Trophoblast cell (in vitro differentiated cells and primary cell): Measurements from ENCODE around the gene GNLY.

ENCODE experiments used
- DNase-seq, 2 donors: peaks; one replicate each; pipeline ENCODE4 v3.0.0-alpha.2; 2016
- H2AFZ ChIP-seq: 2 replicates; pipeline ENCODE4 v1.6.1; 2013; ENCODE audit warnings: low read length, moderate library complexity, mild to moderate bottlenecking; ENCODE audit not compliant: insufficient read depth, poor library complexity
- H2AK5ac ChIP-seq: 2 replicates; pipeline ENCODE4 v1.6.1; 2013; ENCODE audit warnings: mild to moderate bottlenecking, low read length
- H2BK120ac ChIP-seq: 2 replicates; pipeline ENCODE4 v1.6.1; 2013; ENCODE audit warnings: low read length, mild to moderate bottlenecking, moderate library complexity; ENCODE audit not compliant: insufficient read depth, poor library complexity
- H2BK12ac ChIP-seq: 2 replicates; pipeline ENCODE4 v1.6.1; 2013; ENCODE audit warnings: mild to moderate bottlenecking, low read length, moderate library complexity
- H2BK5ac ChIP-seq: 2 replicates; pipeline ENCODE4 v1.6.1; 2013; ENCODE audit warnings: low read length, low read depth, moderate library complexity, mild to moderate bottlenecking; ENCODE audit not compliant: poor library complexity
- H3K14ac ChIP-seq: 2 replicates; pipeline ENCODE4 v1.6.1; 2013; ENCODE audit warnings: mild to moderate bottlenecking, low read length
- H3K18ac ChIP-seq: 2 replicates; pipeline ENCODE4 v1.6.1; 2013; ENCODE audit warnings: mild to moderate bottlenecking, low read length
- H3K23ac ChIP-seq: 2 replicates; pipeline ENCODE4 v1.6.1; 2013; ENCODE audit warnings: low read length
- H3K27ac ChIP-seq: 2 replicates; pipeline ENCODE4 v1.5.1; 2013; ENCODE audit warnings: low read depth, mild to moderate bottlenecking, inconsistent platforms, low read length, moderate library complexity
- H3K27me3 ChIP-seq: 2 replicates; pipeline ENCODE4 v1.6.1; 2013; ENCODE audit warnings: inconsistent platforms, mild to moderate bottlenecking, low read length, moderate library complexity; ENCODE audit not compliant: insufficient read depth
- H3K36me3 ChIP-seq, 2 experiments: 1 replicate in 1 of 2; 2 replicates in 1 of 2; pipeline ENCODE4 v1.6.1; 2013; ENCODE audit warnings: low read length in 2 of 2, mild to moderate bottlenecking in 2 of 2, moderate library complexity in 1 of 2; ENCODE audit not compliant: insufficient read depth in 2 of 2, control insufficient read depth in 1 of 2
- H3K4ac ChIP-seq: 2 replicates; pipeline ENCODE4 v1.6.1; 2013; ENCODE audit warnings: low read depth, mild to moderate bottlenecking, low read length, moderate library complexity
- H3K4me1 ChIP-seq, 2 experiments: 1 replicate in 1 of 2; 2 replicates in 1 of 2; pipeline ENCODE4 v1.6.1; 2013; ENCODE audit warnings: low read length in 2 of 2, mild to moderate bottlenecking in 2 of 2, moderate library complexity in 1 of 2; ENCODE audit not compliant: insufficient read depth in 2 of 2, control insufficient read depth in 1 of 2
- H3K4me2 ChIP-seq: 2 replicates; pipeline ENCODE4 v1.6.1; 2013; ENCODE audit warnings: inconsistent platforms, mild to moderate bottlenecking, low read length, moderate library complexity
- H3K4me3 ChIP-seq: 2 replicates; pipeline ENCODE4 v1.5.1; 2013; ENCODE audit warnings: mild to moderate bottlenecking, low read depth, low read length, inconsistent platforms
- H3K79me1 ChIP-seq: one replicate; pipeline ENCODE4 v1.6.1; 2013; ENCODE audit warnings: low read length
- H3K79me2 ChIP-seq: 2 replicates; pipeline ENCODE4 v1.6.1; 2013; ENCODE audit warnings: low read length, mild to moderate bottlenecking; ENCODE audit not compliant: control insufficient read depth, insufficient read depth, poor library complexity
- H3K9ac ChIP-seq: 2 replicates; pipeline ENCODE4 v1.6.1; 2013; ENCODE audit warnings: mild to moderate bottlenecking, low read length
- H3K9me3 ChIP-seq: 2 replicates; pipeline ENCODE4 v1.6.1; 2013; ENCODE audit warnings: low read depth, mild to moderate bottlenecking, control low read depth, inconsistent platforms, low read length; ENCODE audit not compliant: insufficient read depth
- H4K12ac ChIP-seq: 2 replicates; pipeline ENCODE4 v1.6.1; 2013; ENCODE audit warnings: low read depth, mild to moderate bottlenecking, low read length, moderate library complexity
- H4K8ac ChIP-seq: 2 replicates; pipeline ENCODE4 v1.6.1; 2013; ENCODE audit warnings: low read depth, mild to moderate bottlenecking, low read length, moderate library complexity
- H4K91ac ChIP-seq: one replicate; pipeline ENCODE4 v1.6.1; 2013; ENCODE audit warnings: low read depth, mild to moderate bottlenecking, low read length, moderate library complexity
- WGBS: extraction: QIAGEN DNeasy Blood & Tissue Kit; methylation state at CpG from one replicate; pipeline ENCODE4 v1.1.7; 2013; ENCODE audit warnings: missing lambda C conversion rate; ENCODE audit not compliant: insufficient read length, insufficient coverage; ENCODE audit errors: extremely low coverage; 5-methylcytosine and 5-hydroxymethylcytosine counted together

The GNLY gene

GRCh38 chr2:85717308-85718008 lies 23.3 kb downstream of the GNLY start:
- no peak overlapping the region for H2AFZ ChIP-seq
- no peak overlapping the region for H3K4me2 ChIP-seq
- H3K36me3 ChIP-seq: no peaks in the 10 kb centered on the region
- H3K79me1 ChIP-seq: peaks cover 1% of the 10 kb centered on the region
- H3K27ac ChIP-seq: no peak overlapping the region
- H2BK5ac ChIP-seq: no peak overlapping the region
- H3K4ac ChIP-seq: no peak overlapping the region
- H2AK5ac ChIP-seq: no peak overlapping the region
- no peaks in the 10 kb centered on the region for H3K27me3 ChIP-seq
- no peak overlapping the region for H3K23ac ChIP-seq
- H3K18ac ChIP-seq: no peak overlapping the region
- H3K9me3 ChIP-seq: peaks cover 4% of the 10 kb centered on the region
- H4K8ac ChIP-seq: no peak overlapping the region
- no peak overlapping the region for H3K14ac ChIP-seq
- H4K91ac ChIP-seq: no peak overlapping the region
- WGBS: no CpG with 5 or more reads among the region's 15 CpGs
- no peak overlapping the region for H2BK12ac ChIP-seq
- no peak overlapping the region for H2BK120ac ChIP-seq
- H3K4me1 ChIP-seq: peaks cover 0 to 2% of the 10 kb centered on the region in 2 experiments
- H3K79me2 ChIP-seq: no peaks in the 10 kb centered on the region
- H3K9ac ChIP-seq: no peak overlapping the region
- no peak overlapping the region for H3K4me3 ChIP-seq
- DNase-seq: no peak
- H4K12ac ChIP-seq: no peak overlapping the region

GRCh38 chr2:85718009-85718391 lies 23.8 kb downstream of the GNLY start:
- Histone ChIP-seq H3K4me2 (no peak overlapping the region), H3K9me3 (peaks cover 4% of the 10 kb centered on the region), H2BK12ac (no peak overlapping the region), H3K27ac (no peak overlapping the region), H2AK5ac (no peak overlapping the region), H4K91ac (no peak overlapping the region), H3K18ac (no peak overlapping the region), H3K4me1 (peaks cover 0 to 2% of the 10 kb centered on the region in 2 experiments), H2BK120ac (no peak overlapping the region), H3K14ac (no peak overlapping the region), H3K79me1 (peaks cover 1% of the 10 kb centered on the region), H3K23ac (no peak overlapping the region), H3K79me2 (no peaks in the 10 kb centered on the region), H3K36me3 (no peaks in the 10 kb centered on the region), H3K9ac (no peak overlapping the region), H2AFZ (no peak overlapping the region), H4K12ac (no peak overlapping the region), H3K27me3 (no peaks in the 10 kb centered on the region), H2BK5ac (no peak overlapping the region), H4K8ac (no peak overlapping the region), H3K4me3 (no peak overlapping the region), H3K4ac (no peak overlapping the region)
- peak in 1 of 2 donors; percentile 47 for DNase-seq
- no CpG with 5 or more reads among the region's 7 CpGs for WGBS

GRCh38 chr2:85718885-85719492 lies 24.8 kb downstream of the GNLY start:
- H3K36me3 ChIP-seq: no peaks in the 10 kb centered on the region
- no CpG with 5 or more reads among the region's 10 CpGs for WGBS
- no peak overlapping the region for H3K4me3 ChIP-seq
- no peak overlapping the region for H3K27ac ChIP-seq
- H3K27me3 ChIP-seq: no peaks in the 10 kb centered on the region
- DNase-seq: no peak
- no peak overlapping the region for H2BK5ac ChIP-seq
- no peak overlapping the region for H3K4me2 ChIP-seq
- H3K9me3 ChIP-seq: peaks cover 1% of the 10 kb centered on the region
- no peak overlapping the region for H3K14ac ChIP-seq
- no peak overlapping the region for H4K8ac ChIP-seq
- H4K12ac ChIP-seq: no peak overlapping the region
- H3K4ac ChIP-seq: no peak overlapping the region
- H4K91ac ChIP-seq: no peak overlapping the region
- H2AFZ ChIP-seq: no peak overlapping the region
- H2AK5ac ChIP-seq: no peak overlapping the region
- H3K9ac ChIP-seq: no peak overlapping the region
- H3K79me2 ChIP-seq: no peaks in the 10 kb centered on the region
- peaks cover 0 to 2% of the 10 kb centered on the region in 2 experiments for H3K4me1 ChIP-seq
- H3K79me1 ChIP-seq: peaks cover 1% of the 10 kb centered on the region
- H2BK120ac ChIP-seq: no peak overlapping the region
- H2BK12ac ChIP-seq: no peak overlapping the region
- no peak overlapping the region for H3K18ac ChIP-seq
- no peak overlapping the region for H3K23ac ChIP-seq

- no CpG with 5 or more reads among the region's 6 CpGs for WGBS
- Histone ChIP-seq H3K9me3 (no peaks in the 10 kb centered on the region), H3K4me2 (no peak overlapping the region), H3K23ac (no peak overlapping the region), H3K36me3 (no peaks in the 10 kb centered on the region), H3K27me3 (no peaks in the 10 kb centered on the region), H2AFZ (no peak overlapping the region), H3K79me1 (peaks cover 1% of the 10 kb centered on the region), H4K91ac (no peak overlapping the region), H3K4me1 (peaks cover 0 to 2% of the 10 kb centered on the region in 2 experiments), H4K12ac (no peak overlapping the region), H2BK5ac (no peak overlapping the region), H3K14ac (no peak overlapping the region), H3K79me2 (no peaks in the 10 kb centered on the region), H3K4me3 (no peak overlapping the region), H3K27ac (no peak overlapping the region), H3K18ac (no peak overlapping the region), H4K8ac (no peak overlapping the region), H3K9ac (no peak overlapping the region), H2BK120ac (no peak overlapping the region), H2BK12ac (no peak overlapping the region), H2AK5ac (no peak overlapping the region), H3K4ac (no peak overlapping the region)
- DNase-seq: no peak
These were observed 25.6 kb downstream of the GNLY start for GRCh38 chr2:85719609-85720240.
